ENCODE measurements around the gene ABCB8. TPM values are rescaled to one million over a fixed set of nuclear protein-coding genes. Genes with fewer than 3 reads are reported as not detected.

ABCB8 gene
- total and polyA plus RNA-seq, 9 donors, result 6.1 to 45.2 (median 26.3) TPM

GRCh38 chr7:151045967-151046366 lies 17.7 kb downstream of the ABCB8 start:
- no peak overlapping the region for H3K4me3 ChIP-seq
- H3K27me3 ChIP-seq, result no peaks in the 10 kb centered on the region
- H3K9me3 ChIP-seq, result no peaks in the 10 kb centered on the region
- TF ChIP-seq POLR2A (IDR thresholded peaks at IDR 0.05) (no peak), CTCF (IDR thresholded peaks at IDR 0.05) (no peak), EP300 (IDR thresholded peaks at IDR 0.05) (no peak)
- intact Hi-C loops (cut with DNase I), result no loop called here
- no peaks in the 10 kb centered on the region for H3K36me3 ChIP-seq
- WGBS, 3 donors, result 80 to 83% (median 80%) methylated on average over 9 of the region's 9 CpGs
- no peak overlapping the region for H3K27ac ChIP-seq
- H3K4me1 ChIP-seq (ENCODE audit: insufficient read depth), result peaks cover 2% of the 10 kb centered on the region
- DNase-seq, result no peak

DNA sequence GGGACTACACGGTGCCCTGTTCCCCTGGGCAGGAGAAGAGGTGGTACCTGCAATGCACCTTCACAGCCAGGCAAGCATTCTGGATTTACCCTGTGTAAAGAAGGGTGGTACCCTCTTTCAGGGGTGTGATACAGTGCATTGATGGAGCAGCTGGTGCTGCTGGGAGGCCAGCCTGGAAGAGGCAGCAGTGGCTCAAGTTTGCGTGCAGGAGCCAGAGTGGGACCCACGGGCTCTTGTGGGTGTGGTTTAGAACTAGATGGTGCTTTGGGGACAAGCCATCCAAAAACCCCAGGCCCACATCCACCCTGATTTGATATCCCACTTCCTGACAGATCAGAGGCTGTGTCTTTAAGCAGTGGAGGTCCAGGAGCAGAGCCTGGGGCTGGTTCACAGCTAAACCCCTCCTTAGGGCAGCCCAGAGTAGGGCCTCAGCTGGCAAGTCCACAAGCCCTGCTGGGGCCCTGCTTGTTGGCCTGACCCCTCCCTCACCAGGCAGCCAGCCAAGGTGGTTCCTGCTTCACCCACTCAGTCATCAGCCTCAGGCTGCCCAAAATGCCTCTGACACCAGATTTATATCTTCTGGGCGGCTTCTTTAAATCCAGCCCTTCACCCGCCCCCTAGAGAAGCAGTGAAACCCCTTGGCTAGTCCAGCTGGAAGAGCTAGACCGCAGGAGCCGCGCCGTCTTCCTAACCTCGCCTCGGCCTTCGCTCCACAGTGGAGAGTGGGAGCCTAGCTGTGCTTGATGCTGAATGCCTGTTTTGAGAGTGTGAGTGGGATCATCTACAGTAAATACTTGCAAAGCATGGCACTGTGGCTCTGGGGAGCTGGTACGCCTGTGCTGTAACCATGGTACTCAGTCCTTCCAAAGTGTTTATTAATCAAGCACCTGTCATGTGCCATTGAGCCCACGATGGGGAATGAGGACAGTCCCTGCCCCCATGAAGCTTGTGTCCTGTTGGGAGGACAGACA lies 18.6 kb downstream of the ABCB8 start:
- H3K27me3 ChIP-seq, result no peaks in the 10 kb centered on the region
- H3K4me1 ChIP-seq (ENCODE audit: insufficient read depth), result peaks cover 3% of the 10 kb centered on the region
- 26 to 32% (median 28%) methylated on average over 14 of the region's 14 CpGs for WGBS, 3 donors
- no peak overlapping the region for H3K27ac ChIP-seq
- TF ChIP-seq POLR2A (IDR thresholded peaks at IDR 0.05), result no peak
- TF ChIP-seq CTCF (IDR thresholded peaks at IDR 0.05), result no peak
- no peak for TF ChIP-seq EP300 (IDR thresholded peaks at IDR 0.05)
- H3K36me3 ChIP-seq, result no peaks in the 10 kb centered on the region
- intact Hi-C loops (cut with DNase I), result no loop called here
- no peaks in the 10 kb centered on the region for H3K9me3 ChIP-seq
- no peak overlapping the region for H3K4me3 ChIP-seq
- DNase-seq, result peak in 2 of 5 donors; percentile 59 to 61

DNA sequence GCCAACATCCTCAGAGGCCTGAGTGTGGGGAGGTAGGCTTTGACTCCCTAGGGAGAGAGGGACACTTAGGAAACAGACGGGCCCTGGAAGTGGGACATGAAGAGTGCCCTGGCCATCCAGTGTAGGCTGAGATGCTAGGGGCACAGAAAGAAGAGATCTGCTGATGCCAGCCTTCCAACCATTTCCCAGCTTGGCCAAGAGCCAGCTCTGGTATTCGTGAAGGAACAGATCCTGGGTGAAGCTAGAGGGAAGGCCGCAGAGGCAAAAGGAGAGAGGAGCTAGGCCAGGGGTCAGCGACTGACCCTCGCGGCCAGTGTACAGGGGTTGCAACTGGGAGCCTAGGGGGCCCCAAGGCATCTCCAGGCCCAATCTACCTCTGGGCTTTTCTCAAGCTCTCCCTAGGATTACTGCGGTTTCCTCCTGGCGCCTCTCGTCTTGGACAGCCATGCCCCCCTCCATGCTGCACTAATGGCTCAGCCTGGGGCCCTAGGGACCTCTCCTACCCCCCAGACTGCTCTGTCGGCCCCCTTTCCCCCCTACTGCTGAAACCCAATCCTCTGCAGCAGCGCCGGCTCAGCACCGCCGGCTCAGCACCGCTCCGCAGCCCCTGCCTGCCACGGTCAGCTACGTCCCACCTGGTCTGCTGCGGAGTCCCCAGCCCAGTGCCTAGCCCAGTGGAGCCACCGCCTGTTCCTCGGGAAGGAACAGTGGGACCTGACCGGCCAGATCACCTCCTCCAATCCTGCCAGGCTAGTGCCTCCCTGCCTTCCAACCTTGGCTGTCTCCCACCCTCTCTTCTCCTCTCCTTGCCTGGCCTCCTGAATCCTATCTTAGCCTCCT lies 19.9 kb downstream of the ABCB8 start, which contains the start of gene ASIC3:
TSS of gene ASIC3 (plus strand) at position 556 of the 840 bp plus-strand sequence. CDS start 355 bp downstream, outside the sequence.
- H3K36me3 ChIP-seq, result no peaks in the 10 kb centered on the region
- intact Hi-C loops (cut with DNase I), result no loop called here
- H3K4me1 ChIP-seq (ENCODE audit: insufficient read depth), result peaks cover 3% of the 10 kb centered on the region
- no peak for TF ChIP-seq EP300 (IDR thresholded peaks at IDR 0.05)
- no peak for TF ChIP-seq POLR2A (IDR thresholded peaks at IDR 0.05)
- TF ChIP-seq CTCF (IDR thresholded peaks at IDR 0.05), result no peak
- no peaks in the 10 kb centered on the region for H3K27me3 ChIP-seq
- DNase-seq, result no peak
- WGBS, 3 donors, result 60 to 70% (median 67%) methylated on average over 22 of the region's 22 CpGs
- no peak within 1 kb of the TSS for H3K4me3 ChIP-seq
- H3K27ac ChIP-seq, result no peak within 1 kb of the TSS
- no peaks in the 10 kb centered on the region for H3K9me3 ChIP-seq

- no peak overlapping the region for H3K4me3 ChIP-seq
- intact Hi-C loops (cut with DNase I), result no loop called here
- H3K9me3 ChIP-seq, result no peaks in the 10 kb centered on the region
- H3K4me1 ChIP-seq (ENCODE audit: insufficient read depth), result peaks cover 3% of the 10 kb centered on the region
- no peak overlapping the region for H3K27ac ChIP-seq
- TF ChIP-seq CTCF (IDR thresholded peaks at IDR 0.05) (no peak), EP300 (IDR thresholded peaks at IDR 0.05) (no peak), POLR2A (IDR thresholded peaks at IDR 0.05) (no peak)
- DNase-seq, result no peak
- no peaks in the 10 kb centered on the region for H3K36me3 ChIP-seq
- no peaks in the 10 kb centered on the region for H3K27me3 ChIP-seq
- WGBS, 3 donors, result 82 to 89% (median 87%) methylated on average over 38 of the region's 38 CpGs
These were observed 20.7 kb downstream of the ABCB8 start for GRCh38 chr7:151048911-151049463.
